ENCODE measurements around the gene PPP1R18. TPM values are rescaled to one million over a fixed set of nuclear protein-coding genes. Genes with fewer than 3 reads are reported as not detected.
"Not testable (repeated sequence)": the region's sequence is repeated elsewhere in the genome, so short reads cannot be mapped to it uniquely, and the experiment has no call there.

The PPP1R18 gene, protein sequence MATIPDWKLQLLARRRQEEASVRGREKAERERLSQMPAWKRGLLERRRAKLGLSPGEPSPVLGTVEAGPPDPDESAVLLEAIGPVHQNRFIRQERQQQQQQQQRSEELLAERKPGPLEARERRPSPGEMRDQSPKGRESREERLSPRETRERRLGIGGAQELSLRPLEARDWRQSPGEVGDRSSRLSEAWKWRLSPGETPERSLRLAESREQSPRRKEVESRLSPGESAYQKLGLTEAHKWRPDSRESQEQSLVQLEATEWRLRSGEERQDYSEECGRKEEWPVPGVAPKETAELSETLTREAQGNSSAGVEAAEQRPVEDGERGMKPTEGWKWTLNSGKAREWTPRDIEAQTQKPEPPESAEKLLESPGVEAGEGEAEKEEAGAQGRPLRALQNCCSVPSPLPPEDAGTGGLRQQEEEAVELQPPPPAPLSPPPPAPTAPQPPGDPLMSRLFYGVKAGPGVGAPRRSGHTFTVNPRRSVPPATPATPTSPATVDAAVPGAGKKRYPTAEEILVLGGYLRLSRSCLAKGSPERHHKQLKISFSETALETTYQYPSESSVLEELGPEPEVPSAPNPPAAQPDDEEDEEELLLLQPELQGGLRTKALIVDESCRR
- 49.9 and 50.9 TPM in 2 replicates for total RNA-seq (2014; rRNA removed; shearing (Covaris generic))

DNA sequence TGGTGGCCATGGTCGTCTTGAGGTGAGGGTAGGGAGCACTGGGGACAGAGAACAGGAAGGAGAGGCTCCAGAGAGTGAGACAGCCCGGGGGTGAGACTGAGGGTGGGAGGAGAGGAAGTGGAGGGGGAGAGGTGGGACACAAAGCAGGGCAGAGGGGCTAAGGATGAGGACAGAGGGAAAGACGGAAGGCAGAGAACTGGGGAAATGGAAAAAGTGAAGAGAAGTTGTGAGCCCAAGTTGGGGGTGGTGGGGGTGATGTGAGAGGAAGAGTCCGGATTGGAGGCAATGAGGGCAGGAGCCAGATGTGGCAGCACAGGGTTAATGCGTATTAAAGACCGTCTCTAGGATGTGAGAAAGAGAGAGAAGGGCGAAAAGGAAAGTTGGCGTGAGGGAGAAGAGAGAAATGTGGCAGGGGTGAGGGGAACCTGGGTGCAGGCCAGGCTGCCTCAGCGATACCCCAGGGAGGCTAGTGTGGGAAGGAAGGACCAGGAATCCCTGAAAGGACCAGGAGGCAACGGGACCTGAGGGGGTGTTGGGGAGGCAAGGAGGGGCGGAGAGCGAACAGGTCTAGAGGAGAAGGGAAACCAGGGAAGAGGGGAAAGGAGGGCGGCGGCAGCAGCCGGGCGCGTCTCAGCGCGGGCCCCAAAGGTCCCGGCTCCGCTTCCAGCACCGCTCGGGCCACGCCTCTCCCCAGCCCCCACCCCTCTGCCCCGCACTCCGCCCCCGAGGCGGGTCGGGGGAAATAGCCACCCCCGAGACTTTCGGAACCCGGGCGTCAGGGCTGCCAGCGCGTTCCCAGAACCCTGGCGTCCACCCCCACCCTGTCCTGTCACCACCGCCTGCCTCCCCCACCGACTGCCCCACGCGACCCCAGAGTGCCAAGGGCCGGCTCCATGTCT is at the start of gene PPP1R18:
PPP1R18 (minus strand) TSS at position 637 of the 899 bp plus-strand sequence; CDS start at position 10, 627 bp downstream.
- DNase-seq (ENCODE audit: low spot score), result peak; percentile 26

DNA sequence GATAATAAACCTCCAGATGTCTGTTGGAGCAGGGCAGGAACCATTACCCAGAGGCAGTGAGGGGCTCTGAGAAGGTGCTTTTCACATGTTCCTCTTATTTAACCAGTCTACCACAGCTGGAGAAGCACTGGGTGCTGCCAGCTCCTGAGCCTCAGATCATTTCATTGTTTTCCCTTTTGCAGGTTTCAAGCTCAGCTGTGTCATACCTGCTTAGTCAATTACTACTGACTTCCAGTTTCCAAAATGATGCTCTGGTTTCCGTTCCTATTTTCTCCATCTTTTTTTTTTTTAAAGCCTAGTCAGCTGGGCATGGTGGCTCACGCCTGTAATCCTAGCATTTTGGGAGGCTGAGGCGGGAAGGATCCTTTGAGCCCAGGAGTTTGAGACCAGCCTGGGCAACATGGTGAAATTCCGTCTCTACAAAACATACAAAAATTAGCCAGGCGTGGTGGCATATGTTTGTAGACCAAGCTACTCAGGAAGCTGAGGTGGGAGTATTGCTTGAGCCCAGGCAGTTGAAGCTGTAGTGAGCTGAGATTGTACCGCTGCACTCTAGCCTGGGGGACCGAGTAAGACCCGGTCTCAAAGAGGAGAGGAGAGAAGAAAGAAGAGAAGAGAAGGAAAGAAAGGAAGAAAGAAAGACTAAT is 49.3 kb upstream of the PPP1R18 start:
- DNase-seq (ENCODE audit: low spot score), result no peak

DNA sequence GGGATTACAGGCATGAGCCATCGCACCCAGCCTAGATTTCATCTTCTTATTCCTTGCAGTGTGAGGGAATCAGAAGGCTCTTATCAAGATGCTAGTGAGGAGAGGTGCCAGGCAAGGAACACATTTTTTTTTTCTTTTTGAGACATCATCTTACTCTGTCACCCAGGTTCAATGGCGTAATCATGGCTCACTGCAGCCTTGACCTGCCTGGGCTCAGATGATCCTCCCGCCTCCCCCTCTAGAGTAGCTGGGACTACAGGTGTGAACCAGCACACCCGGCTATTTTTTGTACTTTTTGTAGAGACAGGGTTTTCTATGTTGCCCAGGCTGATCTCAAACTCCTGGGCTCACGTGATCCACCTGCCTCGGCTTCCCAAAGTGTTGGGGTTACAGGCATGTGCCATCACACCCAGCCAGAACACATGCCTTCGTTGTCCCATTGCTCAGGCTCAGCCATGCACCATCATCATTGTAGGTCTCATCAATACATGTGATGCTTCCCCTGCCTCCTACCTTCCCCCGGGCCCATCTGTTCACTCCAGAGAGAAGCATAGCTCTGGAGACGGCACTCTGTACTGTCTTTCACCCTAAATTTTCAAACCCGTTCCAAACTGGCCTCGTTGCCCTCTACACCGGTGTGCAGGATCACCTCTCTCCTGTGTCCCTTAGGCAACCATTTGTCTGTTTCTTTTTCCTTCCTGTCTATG is 45.9 kb upstream of the PPP1R18 start:
- no peak for DNase-seq (ENCODE audit: low spot score)

DNA sequence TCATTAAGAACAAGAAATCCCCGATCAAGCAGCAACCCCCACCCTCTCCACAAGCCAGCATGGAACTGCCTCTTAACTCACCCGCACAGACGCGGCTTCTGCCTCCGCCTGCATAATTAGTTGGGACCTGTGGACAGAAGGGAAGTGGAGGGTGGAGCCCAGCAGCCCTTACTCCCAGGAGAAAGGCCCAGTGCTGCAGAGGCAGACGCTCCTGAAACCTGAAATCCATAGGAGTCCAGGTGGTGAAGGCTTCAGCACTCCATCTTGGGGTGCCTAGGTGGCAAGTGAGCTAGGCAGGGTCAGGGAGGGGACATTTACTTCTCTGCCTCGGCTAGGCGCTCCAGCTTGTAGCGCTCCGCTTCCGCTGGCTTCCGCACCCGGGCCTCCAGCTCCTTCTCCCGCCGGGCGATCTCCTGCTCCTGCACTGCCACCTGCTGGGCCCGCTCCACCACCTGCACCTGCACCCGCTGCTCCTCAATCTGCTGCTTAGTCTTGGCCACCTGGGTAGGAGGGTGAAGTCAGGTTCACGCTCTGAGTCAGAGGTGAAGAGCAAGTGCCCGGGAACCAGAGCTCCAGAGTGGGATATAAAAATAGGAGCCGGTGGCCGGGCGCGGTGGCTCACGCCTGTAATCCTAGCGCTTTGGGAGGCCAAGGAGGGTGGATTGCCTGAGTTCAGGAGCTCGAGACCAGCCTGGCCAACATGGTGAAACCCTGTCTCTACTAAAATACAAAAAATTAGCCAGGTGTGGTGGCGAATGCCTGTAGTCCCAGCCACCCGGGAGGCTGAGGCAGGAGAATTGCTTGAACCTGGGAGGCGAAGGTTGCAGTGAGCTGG is 44.4 kb upstream of the PPP1R18 start:
- DNase-seq (ENCODE audit: low spot score), result peak; percentile 53

DNA sequence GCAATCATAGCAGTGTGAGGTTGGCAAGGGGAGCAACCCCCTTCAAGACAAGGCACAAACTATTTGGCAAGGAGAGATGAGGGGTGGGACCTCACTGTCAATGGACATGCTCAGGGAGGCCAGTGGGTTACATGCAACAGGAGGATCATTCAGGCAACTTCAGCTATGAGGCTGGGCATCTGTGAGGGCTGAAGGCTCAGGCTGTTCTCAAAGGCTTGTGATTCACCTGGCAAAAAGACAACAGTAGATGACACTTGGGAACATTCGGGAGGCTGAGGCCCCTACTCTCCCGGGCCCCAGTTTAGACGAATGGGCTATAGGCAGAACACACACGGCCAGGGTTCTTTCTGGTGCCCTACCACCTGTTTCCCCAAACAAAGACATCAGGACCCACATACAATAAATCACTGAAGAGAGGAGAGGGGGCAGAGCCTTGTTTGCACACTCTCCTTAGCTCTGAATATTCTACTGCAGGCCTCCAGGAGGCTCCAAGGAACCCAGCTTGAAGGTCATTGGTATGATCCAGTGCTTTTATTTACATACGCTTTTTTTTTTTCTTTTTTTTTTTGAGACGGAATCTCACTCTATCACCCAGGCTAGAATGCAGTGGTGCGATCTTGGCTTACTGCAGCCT is 41.6 kb upstream of the PPP1R18 start:
- DNase-seq (ENCODE audit: low spot score), result peak; percentile 50

DNA sequence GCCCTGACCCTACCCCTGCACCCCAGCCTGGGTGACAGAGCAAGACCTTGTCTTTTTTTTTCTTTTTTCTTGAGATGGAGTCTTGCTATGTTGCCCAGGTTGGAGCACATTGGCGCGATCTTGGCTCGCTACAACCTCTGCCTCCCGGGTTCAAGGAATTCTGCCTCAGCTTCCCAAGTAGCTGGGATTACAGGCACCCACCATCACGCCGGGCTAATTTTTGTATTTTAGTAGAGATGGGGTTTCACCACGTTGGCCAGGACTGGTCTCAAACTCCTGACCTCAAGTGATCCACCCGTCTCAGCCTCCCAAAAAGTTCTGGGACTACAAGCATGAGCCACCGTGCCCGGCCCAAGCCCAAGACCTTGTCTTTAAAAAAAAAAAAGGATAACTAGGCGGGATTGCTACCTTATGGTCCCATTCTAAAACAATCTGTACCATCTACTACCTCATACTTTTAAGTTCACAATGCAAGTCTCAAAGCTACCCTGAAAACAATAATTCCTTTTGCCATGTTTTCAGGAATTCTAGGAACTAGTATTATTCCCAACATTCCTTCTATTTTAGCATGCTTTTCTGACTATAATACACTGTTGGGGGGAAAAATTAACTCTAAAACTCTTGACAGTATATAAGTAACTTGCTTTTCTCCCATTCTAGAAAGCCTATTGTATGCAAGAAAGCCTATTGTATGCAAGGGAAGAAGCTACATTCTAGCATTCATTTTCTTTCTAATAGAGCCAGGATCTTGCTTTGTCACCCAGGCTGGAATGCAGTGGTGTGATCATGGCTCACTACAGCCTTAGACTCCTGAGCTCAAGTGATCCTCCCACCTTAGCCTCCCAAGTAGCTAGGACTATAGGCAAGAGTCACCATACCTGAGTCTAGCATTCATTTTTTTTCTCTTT is 40.3 kb upstream of the PPP1R18 start:
- no peak for DNase-seq (ENCODE audit: low spot score)

DNA sequence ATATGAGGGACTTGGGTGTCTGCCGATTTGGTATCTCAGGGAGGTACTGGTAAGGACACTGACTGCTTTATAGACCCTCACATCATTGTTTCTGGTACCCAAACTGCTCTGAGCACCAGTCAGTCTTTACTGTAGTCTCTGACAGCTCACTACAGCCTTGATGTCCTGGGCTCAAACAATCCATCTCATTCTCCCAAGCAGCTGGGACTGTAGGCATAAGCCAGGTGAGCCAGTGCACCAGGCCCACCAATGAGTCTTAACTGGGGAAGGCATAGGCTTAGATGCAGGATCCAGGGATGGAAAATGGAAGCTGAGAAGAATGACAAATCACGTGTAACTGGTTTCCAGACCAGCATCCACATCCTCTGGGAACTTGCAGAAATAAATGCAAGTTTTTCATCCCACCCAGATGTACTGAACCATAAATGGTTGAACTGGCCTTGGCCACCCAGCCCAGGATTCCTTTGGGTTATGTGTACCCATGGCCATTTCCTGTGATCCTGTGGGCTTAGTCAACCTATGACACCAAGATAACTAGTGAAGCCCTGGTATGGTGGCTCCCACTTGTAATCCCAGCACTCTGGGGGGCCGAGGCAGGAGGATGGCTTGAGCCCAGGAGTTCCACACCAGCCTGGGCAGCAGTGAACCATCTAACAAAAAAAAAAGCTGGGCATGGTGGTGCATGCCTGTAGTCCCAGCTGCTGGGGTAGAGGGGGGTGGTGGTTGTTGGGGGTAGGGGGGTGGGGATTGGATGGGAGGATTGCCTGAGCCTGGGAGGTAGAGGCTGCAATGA is 39.5 kb upstream of the PPP1R18 start:
- DNase-seq (ENCODE audit: low spot score), result peak; percentile 67

DNA sequence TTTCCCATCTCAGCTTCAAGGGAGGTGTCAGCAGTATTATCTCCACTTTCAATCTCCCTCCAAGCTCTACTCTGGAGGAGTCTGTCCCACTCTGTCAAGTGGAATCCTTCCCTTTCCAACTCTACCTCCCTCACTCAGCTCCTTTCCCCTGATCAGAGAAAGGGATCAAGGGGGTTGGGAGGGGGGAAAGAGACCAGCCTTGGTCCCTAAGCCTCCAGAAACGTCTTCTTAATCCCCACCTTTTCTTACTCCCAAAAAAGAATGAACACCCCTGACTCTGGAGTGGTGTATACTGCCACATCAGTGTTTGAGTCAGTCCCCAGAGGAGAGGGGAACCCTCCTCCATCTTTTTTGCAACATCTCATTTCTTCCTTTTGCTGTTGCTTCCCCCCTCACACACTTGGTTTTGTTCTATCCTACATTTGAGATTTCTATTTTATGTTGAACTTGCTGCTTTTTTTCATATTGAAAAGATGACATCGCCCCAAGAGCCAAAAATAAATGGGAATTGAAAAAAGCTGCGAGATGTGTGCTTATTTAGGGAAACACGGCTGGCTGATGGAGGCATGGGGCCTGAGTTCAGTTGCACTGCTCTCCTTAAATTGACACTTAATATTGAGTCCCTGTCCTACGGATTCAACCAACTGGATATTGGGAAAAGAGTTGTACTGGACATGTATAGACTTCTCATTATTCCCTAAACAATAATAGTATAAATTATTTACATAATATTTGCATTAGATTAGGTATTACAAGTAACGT is 38.6 kb upstream of the PPP1R18 start:
- DNase-seq (ENCODE audit: low spot score), result no peak

DNA sequence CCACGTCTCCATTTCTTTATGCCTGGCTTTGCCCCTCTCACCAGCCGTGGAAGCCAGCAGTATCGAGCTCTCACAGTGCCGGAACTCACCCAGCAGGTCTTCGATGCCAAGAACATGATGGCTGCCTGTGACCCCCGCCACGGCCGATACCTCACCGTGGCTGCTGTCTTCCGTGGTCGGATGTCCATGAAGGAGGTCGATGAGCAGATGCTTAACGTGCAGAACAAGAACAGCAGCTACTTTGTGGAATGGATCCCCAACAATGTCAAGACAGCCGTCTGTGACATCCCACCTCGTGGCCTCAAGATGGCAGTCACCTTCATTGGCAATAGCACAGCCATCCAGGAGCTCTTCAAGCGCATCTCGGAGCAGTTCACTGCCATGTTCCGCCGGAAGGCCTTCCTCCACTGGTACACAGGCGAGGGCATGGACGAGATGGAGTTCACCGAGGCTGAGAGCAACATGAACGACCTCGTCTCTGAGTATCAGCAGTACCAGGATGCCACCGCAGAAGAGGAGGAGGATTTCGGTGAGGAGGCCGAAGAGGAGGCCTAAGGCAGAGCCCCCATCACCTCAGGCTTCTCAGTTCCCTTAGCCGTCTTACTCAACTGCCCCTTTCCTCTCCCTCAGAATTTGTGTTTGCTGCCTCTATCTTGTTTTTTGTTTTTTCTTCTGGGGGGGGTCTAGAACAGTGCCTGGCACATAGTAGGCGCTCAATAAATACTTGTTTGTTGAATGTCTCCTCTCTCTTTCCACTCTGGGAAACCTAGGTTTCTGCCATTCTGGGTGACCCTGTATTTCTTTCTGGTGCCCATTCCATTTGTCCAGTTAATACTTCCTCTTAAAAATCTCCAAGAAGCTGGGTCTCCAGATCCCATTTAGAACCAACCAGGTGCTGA is 37.6 kb upstream of the PPP1R18 start:
- DNase-seq (ENCODE audit: low spot score), result not testable (repeated sequence)

DNA sequence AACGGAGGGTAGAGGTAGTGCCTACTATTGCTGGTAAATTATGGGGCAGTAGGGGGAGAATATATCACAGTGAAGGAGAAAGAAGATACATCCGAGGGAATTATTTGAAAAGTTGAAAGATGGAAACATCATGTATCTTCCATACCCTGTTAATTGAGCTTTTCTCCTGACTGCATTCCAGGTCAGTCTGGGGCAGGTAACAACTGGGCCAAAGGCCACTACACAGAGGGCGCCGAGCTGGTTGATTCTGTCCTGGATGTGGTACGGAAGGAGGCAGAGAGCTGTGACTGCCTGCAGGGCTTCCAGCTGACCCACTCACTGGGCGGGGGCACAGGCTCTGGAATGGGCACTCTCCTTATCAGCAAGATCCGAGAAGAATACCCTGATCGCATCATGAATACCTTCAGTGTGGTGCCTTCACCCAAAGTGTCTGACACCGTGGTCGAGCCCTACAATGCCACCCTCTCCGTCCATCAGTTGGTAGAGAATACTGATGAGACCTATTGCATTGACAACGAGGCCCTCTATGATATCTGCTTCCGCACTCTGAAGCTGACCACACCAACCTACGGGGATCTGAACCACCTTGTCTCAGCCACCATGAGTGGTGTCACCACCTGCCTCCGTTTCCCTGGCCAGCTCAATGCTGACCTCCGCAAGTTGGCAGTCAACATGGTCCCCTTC is 36.9 kb upstream of the PPP1R18 start:
- not testable (repeated sequence) for DNase-seq (ENCODE audit: low spot score)

DNA sequence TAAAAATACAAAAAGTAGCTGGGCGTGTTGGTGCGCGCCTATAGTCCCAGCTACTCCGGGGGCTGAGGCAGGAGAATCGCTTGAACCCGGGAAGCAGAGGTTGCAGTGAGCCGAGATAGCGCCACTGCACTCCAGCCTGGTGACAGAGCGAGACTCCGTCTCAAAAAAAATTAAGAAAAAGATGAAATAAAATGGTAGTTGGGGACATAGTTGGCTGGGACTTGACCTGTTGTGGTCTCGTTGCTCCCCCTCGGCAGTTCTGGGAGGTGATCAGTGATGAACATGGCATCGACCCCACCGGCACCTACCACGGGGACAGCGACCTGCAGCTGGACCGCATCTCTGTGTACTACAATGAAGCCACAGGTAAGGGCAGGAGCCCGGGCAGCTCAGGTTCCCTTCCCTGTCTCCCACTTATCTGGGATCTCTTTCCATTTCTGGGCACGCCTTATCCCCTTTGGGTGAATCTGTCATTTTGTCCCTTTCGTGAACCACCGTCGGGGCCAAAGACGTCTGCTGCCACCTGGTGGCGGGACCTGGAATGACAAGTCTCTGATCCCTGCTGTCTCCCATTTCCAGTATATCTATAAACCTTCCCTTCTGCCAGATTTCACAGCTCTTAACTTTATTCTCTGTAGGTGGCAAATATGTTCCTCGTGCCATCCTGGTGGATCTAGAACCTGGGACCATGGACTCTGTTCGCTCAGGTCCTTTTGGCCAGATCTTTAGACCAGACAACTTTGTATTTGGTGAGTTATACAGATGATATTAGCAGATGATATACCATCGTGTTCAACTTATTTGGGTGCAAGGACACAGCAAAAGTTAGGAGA is 36.1 kb upstream of the PPP1R18 start:
- peak; percentile 74 for DNase-seq (ENCODE audit: low spot score)

DNA sequence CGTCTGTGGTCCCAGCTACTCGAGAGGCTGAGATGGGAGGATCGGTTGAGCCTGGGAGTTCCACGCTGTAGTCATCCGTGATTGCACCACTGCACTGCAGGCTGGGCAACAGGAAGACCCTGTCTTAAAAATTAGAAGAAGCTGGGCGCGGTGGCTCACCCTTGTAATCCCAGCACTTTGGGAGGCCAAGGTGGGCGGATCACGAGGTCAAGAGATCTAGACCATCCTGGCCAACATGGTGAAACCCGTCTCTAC is 35.5 kb upstream of the PPP1R18 start:
- DNase-seq (ENCODE audit: low spot score), result not testable (repeated sequence)

DNA sequence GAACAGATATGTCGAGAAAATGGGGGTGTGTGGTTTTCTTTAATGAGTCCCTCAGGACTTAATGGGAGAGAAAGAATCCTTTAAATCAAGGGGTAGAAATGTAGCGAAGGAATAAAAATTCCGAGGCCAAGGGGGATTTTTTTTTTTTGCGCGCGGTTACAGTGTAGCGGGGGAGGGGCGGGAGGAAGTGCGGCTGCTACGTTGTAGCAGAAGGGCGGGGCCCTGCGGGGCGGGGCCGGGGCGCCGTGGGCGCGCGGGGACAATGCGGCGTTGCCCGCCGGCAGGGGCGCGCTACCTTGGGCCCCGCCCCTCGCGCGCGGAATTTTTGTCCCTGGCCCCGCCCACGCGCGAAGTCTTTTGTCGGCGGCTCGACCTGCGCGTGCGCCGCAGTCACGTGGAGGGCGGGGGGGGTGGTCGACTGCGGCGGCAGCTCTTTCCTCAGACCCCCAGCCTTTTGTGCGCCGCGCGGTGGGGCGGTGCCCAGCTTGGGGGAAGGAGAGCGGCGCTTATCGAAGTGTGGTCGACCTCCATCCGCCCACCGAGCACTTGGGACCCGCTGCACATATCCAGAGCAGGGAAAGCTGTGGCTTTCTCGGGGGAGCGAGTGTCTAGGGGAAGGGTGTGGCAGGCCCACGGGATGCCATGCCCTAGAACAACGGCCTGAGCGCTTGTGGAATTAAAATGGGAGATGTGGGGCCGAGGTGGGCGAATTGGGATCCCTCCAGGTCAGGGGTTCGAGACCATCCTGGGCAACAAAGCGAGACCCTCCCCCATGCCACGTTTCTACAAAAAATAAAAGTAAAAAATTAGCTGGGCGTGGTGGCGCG is 35.0 kb upstream of the PPP1R18 start:
- peak; percentile 75 for DNase-seq (ENCODE audit: low spot score)

DNA sequence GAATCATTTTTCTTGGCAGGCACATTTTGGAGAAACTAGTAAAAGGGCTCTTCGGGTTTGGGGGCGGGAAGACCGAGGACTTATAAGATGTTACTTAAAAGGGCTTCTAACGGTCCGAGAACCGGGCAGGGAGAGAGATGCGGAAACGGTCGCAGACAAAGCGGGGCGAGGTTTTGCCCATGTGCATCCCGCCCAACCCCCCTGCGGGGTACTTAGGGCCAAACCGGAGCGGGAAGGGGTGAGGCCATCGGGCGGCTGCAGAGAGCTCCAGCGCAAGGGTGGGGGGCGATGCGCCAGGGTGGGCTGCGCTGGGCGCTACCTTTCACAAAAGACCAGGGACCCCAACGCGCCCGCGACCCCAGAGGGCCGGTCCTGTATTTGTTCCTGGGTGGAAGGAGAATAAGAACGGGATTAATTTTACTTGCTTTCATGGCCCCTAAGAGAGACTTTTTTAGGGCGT is 34.3 kb upstream of the PPP1R18 start:
- DNase-seq (ENCODE audit: low spot score), result peak; percentile 49
